ENCODE results near the gene CNNM3.

Gene CNNM3

GRCh38 chr2:96806468-96807126 is 9.5 kb upstream of the CNNM3 start:
- no peak for DNase-seq (ENCODE audit: low read depth)
- no peak overlapping the region for H3K4me3 ChIP-seq (ENCODE audit: control insufficient read depth, low read depth, low read length)
- TF ChIP-seq CTCF (conservative IDR thresholded peaks at IDR 0.05; ENCODE audit: control insufficient read depth, insufficient read depth, low read depth, low read length) = no peak

GRCh38 chr2:96807127-96807471 is 9.0 kb upstream of the CNNM3 start:
- no peak overlapping the region for H3K4me3 ChIP-seq (ENCODE audit: control insufficient read depth, low read depth, low read length)
- no peak for DNase-seq (ENCODE audit: low read depth)
- no peak for TF ChIP-seq CTCF (conservative IDR thresholded peaks at IDR 0.05; ENCODE audit: control insufficient read depth, insufficient read depth, low read depth, low read length)

- no peak for TF ChIP-seq CTCF (conservative IDR thresholded peaks at IDR 0.05; ENCODE audit: control insufficient read depth, insufficient read depth, low read depth, low read length)
- DNase-seq (ENCODE audit: low read depth) = no peak
- no peak overlapping the region for H3K4me3 ChIP-seq (ENCODE audit: control insufficient read depth, low read depth, low read length)
Observed at GRCh38 chr2:96808176-96808837, 7.8 kb upstream of the CNNM3 start.

- DNase-seq (ENCODE audit: low read depth) = no peak
- TF ChIP-seq CTCF (conservative IDR thresholded peaks at IDR 0.05; ENCODE audit: control insufficient read depth, insufficient read depth, low read depth, low read length) = no peak
- no peak overlapping the region for H3K4me3 ChIP-seq (ENCODE audit: control insufficient read depth, low read depth, low read length)
Observed at GRCh38 chr2:96809216-96809882, 6.7 kb upstream of the CNNM3 start.

- no peak for TF ChIP-seq CTCF (conservative IDR thresholded peaks at IDR 0.05; ENCODE audit: control insufficient read depth, insufficient read depth, low read depth, low read length)
- H3K4me3 ChIP-seq (ENCODE audit: control insufficient read depth, low read depth, low read length) = no peak overlapping the region
- no peak for DNase-seq (ENCODE audit: low read depth)
Observed at GRCh38 chr2:96809951-96810782, 5.9 kb upstream of the CNNM3 start.

DNA sequence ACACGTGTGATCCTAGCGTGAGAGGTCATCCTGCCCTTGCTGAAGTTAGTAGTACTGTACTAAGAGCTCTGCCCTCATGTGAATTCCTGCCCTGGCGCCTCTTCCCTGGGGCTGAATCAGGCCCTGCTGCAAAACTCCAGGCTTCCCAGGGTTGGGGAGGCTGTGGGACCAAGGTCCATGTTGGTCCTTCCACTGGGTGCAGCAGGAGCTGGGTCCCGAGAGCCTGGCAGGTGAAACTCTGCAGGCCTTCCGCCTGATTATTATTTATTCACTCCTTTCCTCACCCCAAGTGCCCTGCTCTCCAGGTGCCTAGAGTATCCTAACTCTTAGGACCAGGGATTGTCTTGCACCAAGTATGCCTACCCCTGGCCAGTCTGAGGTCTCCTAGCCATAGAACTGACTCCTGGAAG is 5.3 kb upstream of the CNNM3 start:
- no peak overlapping the region for H3K4me3 ChIP-seq (ENCODE audit: control insufficient read depth, low read depth, low read length)
- DNase-seq (ENCODE audit: low read depth) = no peak
- TF ChIP-seq CTCF (conservative IDR thresholded peaks at IDR 0.05; ENCODE audit: control insufficient read depth, insufficient read depth, low read depth, low read length) = no peak
